ENCODE results near the gene SPRR3.

SPRR3 gene

DNA sequence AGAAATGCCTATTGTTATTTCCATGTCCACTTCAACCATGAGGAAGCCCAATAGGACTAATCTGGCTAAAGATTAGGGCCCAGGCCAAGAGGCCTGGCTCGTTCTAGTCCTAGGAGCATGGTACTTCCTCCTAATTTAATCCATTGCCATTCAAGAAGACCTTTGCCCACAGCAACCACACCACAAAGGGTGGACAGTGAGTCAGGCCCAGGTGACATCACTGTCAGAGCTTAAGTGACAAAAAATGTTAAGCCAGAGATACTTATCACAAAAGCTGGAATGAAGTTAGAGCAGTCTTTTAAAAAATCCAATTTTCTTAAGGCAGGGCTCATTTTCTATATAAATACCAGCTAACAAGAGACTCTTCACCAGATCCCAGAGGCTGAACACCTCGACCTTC lies at the start of gene SPRR3:
TSS of gene SPRR3 (plus strand) at position 368 of the 400 bp plus-strand sequence. CDS start 1,272 bp downstream, outside the sequence.
- DNase-seq = no peak

- DNase-seq = no peak
These were observed 47.8 kb upstream of the SPRR3 start for GRCh38 chr1:152953761-152954160.

DNA sequence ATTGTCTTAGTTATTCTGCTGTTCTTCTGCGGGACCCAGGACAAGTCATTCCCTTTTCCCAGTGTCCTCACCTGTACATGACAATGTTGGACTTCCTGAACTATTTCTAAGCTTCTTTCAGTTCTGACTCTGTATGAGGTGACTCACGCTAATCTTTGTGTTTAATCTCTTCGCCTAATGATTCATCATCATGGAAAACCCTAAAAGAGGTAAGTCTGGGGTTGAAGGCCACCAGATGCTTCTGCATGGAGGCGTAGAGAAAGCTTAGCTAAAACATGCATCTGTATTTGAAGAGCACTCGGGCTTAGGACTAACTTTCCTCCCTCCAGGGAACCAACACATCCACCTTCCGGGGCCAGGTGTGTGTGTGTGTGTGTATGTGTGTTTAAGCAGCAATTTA lies 47.1 kb upstream of the SPRR3 start:
- no peak for DNase-seq

GRCh38 chr1:152957561-152957960 lies 44.0 kb upstream of the SPRR3 start:
- DNase-seq = no peak

- no peak for DNase-seq
These were observed 42.3 kb upstream of the SPRR3 start for GRCh38 chr1:152959273-152959672.

- DNase-seq = no peak
These were observed 41.6 kb upstream of the SPRR3 start for GRCh38 chr1:152959801-152960451.

- no peak for DNase-seq
These were observed 41.0 kb upstream of the SPRR3 start for GRCh38 chr1:152960452-152961044.

GRCh38 chr1:152961226-152961891 lies 40.2 kb upstream of the SPRR3 start:
- no peak for DNase-seq

- no peak for DNase-seq
These were observed 38.6 kb upstream of the SPRR3 start for GRCh38 chr1:152962876-152963415.

- no peak for DNase-seq
These were observed 37.0 kb upstream of the SPRR3 start for GRCh38 chr1:152964536-152964935.

GRCh38 chr1:152965853-152966252 lies 35.7 kb upstream of the SPRR3 start:
- DNase-seq = no peak

- no peak for DNase-seq
These were observed 34.3 kb upstream of the SPRR3 start for GRCh38 chr1:152967201-152967600.

DNA sequence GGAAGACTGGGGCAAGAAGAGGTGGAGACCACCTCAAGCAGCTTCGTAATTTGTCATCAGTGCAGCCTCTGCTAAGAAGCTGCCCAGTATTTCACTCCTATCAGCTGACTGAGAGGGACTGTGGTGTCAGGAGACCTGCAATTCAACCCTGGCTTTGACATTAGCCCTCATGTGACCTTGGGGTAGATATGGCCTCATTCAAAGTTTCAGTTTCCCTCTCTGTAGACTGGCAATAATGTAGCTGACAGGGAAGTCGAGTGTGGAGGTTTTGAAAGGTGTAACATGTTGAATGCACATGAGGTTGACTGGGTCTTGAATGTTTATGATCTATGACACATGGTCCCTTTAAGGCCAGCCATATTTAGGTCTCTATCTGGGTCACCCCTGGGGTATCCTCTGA lies 33.3 kb upstream of the SPRR3 start:
- DNase-seq = no peak

GRCh38 chr1:152969036-152969435 lies 32.5 kb upstream of the SPRR3 start:
- DNase-seq = no peak

GRCh38 chr1:152970495-152970894 lies 31.1 kb upstream of the SPRR3 start, which contains the start of gene SPRR4:
Gene SPRR4, plus strand, starts transcription at chr1:152970648. Its CDS starts 1,243 bp downstream, at chr1:152971891.
- no peak for DNase-seq

GRCh38 chr1:152972196-152972886 lies 29.2 kb upstream of the SPRR3 start:
- DNase-seq = no peak

DNA sequence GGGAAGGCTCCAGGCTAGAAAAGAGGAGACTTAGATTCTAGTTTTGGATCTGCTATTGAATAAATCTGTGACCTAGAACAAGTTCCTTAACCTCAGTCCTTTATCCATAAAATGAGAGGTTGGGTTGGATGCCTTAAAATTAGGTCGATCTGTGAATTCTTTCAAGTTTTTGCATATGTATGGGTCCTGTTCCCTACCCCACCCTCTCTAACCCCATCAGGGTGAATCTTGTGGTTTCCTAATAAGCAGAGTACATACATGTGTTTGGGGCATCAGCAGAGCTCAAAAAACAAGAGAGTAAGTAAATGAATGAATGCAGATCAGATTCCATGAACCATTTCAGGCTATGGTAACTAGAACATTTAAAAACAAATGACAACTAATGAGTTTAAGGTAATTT lies 24.9 kb upstream of the SPRR3 start:
- no peak for DNase-seq

GRCh38 chr1:152977614-152978013 lies 23.9 kb upstream of the SPRR3 start:
- no peak for DNase-seq

GRCh38 chr1:152980676-152981075 lies 20.9 kb upstream of the SPRR3 start:
- DNase-seq = no peak

- DNase-seq = no peak
These were observed 20.2 kb upstream of the SPRR3 start for GRCh38 chr1:152981146-152981871.

- no peak for DNase-seq
These were observed 19.5 kb upstream of the SPRR3 start for GRCh38 chr1:152982076-152982475.

- DNase-seq = no peak
These were observed 18.3 kb upstream of the SPRR3 start for GRCh38 chr1:152983234-152983633.

DNA sequence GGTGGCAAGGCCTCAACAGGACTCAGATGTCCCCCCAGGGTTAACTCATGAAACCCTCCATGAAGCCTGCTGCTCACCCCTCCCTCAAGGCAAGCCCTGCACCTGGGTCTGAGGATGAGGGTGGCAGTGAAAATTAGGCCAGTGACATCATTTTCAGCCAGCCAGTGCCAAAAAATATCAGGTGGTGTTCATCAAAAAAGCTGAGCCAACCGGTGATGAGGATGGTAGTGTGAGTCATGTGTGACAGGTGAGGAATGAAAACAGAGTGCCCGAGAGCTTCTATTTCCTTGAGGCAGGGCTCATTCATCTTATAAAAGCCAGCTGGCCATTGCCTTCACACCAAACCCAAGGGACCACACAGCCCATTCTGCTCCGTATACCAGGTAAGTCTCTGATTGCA lies 17.8 kb upstream of the SPRR3 start, which contains the start of gene SPRR1A:
TSS of gene SPRR1A (plus strand) at position 339 of the 400 bp plus-strand sequence. CDS start 1,150 bp downstream, outside the sequence.
- DNase-seq = no peak

Measured in stimulated activated naive CD4-positive, alpha-beta T cell treated with Interleukin-2 at 50 U/mL for 16 hours (primary cell).